Upper lobe of left lung (tissue), 6 donors: ENCODE results near the gene ZDHHC20. TPM values are rescaled to one million over a fixed set of nuclear protein-coding genes. Genes with fewer than 3 reads are reported as not detected.
A peak's percentile ranks its signal among the peaks of the same experiment; 100 is the strongest.

Source experiments
- ATAC-seq, 2 donors: fragments of 200-7000 bp; cut with Tn5 transposase; one replicate each; pipeline ENCODE4 v1.9.1; 2022; ENCODE audit warnings: mild to moderate bottlenecking in 2 of 2, moderate library complexity in 2 of 2; ENCODE audit not compliant: low FRiP score in 2 of 2
- DNase-seq, 2 donors: peaks; one replicate each; pipeline ENCODE4 v3.0.0-alpha.2; 2019 to 2020
- H3K27ac ChIP-seq, 4 donors: fragments of 200-600 bp; sonication (generic); one replicate each; pipeline ENCODE4 v1.5.1; 2016 to 2019
- H3K27me3 ChIP-seq, 4 donors: fragments of 200-600 bp; sonication (generic); one replicate each; pipeline ENCODE4 v1.5.1; 2017 to 2019
- H3K36me3 ChIP-seq, 4 donors: fragments of 200-600 bp; sonication (generic); one replicate each; pipeline ENCODE4 v1.5.1; 2016 to 2019
- H3K4me1 ChIP-seq, 4 donors: fragments of 200-600 bp; sonication (generic); one replicate each; pipeline ENCODE4 v1.5.1; 2018 to 2019
- H3K4me3 ChIP-seq, 4 donors: fragments of 200-600 bp; sonication (generic); one replicate each; pipeline ENCODE4 v1.5.1; 2017 to 2019; ENCODE audit warnings: mild to moderate bottlenecking in 2 of 4, moderate library complexity in 1 of 4
- H3K9me3 ChIP-seq, 4 donors: fragments of 200-600 bp; sonication (generic); one replicate each; pipeline ENCODE4 v1.5.1; 2018 to 2019
- EP300 ChIP-seq, 4 donors: sonication (generic); formaldehyde crosslinking; IDR thresholded peaks; one replicate each; pipeline ENCODE4 v1.5.1; 2017; ENCODE audit warnings: antibody characterized with exemption in 4 of 4, control low read depth in 2 of 4
- POLR2A ChIP-seq, 4 donors: fragments of 450-650 bp; IDR thresholded peaks; one replicate each; pipeline ENCODE4 v1.5.1; 2016 to 2017; ENCODE audit warnings: antibody characterized with exemption in 4 of 4, mild to moderate bottlenecking in 2 of 4
- POLR2AphosphoS5 ChIP-seq, 2 donors: sonication (generic); formaldehyde crosslinking; IDR thresholded peaks; one replicate each; pipeline ENCODE4 v1.5.1; 2017; ENCODE audit warnings: antibody characterized with exemption in 2 of 2
- WGBS, 2 donors: methylation state at CpG; one replicate each; pipeline ENCODE4 v1.1.5; 2017 to 2018; 5-methylcytosine and 5-hydroxymethylcytosine counted together
- total RNA-seq, 6 donors: library from RNA; depleted of rRNA in 4 of 6; stranded (reverse); fragments of >200 nt in 4 of 6; gene quantifications; one replicate each; pipeline versions ENCODE4 v1.1.0 to v1.2.1, GENCODE V29; 2016 to 2021
- TF ChIP-seq, protein P1 (sequence below), 6 experiments: fragments of 450-650 bp in 4 of 6; fragments of 200-600 bp in 2 of 6; sonication (generic) in 2 of 6; IDR thresholded peaks; one replicate each; pipeline ENCODE4 v1.5.1; 2016 to 2019; ENCODE audit warnings: antibody characterized with exemption in 6 of 6
- donor health status: DM: no; HTN: no; CAD: no; lungs with moderate emphysema.
- donor health status: DM: no; HTN: yes; CAD: no; lungs with severe emphysema.

Gene ZDHHC20
- total RNA-seq, 6 donors from 2014 or later: 26.2 to 124 (median 72.0) TPM

DNA sequence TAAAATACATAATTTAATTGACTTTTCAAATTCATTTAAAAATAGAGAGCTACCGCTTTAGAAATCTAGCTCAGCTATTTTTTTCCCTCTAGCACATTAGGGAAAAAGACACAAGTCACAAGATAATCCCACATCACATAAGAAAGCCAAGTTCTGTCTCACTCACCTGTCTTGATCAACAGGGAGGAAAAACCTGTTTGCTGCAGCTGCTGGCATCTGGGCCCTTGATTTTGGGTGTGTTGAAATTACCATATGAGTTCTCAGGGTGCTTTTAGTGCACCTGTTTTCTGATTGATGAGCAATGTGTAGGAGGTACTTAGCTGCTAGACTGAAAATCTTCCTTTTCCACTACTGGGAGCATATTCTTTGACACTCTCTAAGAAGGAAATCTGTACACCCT, 53.8 kb downstream of the ZDHHC20 start:
- Histone ChIP-seq H3K36me3 (peaks cover 3 to 32% (median 11%) of the 10 kb centered on the region in 4 donors), H3K4me3 (no peak overlapping the region), H3K27me3 (no peaks in the 10 kb centered on the region), H3K27ac (no peak overlapping the region), H3K4me1 (no peaks in the 10 kb centered on the region), H3K9me3 (no peaks in the 10 kb centered on the region)
- TF ChIP-seq, protein P1, sequence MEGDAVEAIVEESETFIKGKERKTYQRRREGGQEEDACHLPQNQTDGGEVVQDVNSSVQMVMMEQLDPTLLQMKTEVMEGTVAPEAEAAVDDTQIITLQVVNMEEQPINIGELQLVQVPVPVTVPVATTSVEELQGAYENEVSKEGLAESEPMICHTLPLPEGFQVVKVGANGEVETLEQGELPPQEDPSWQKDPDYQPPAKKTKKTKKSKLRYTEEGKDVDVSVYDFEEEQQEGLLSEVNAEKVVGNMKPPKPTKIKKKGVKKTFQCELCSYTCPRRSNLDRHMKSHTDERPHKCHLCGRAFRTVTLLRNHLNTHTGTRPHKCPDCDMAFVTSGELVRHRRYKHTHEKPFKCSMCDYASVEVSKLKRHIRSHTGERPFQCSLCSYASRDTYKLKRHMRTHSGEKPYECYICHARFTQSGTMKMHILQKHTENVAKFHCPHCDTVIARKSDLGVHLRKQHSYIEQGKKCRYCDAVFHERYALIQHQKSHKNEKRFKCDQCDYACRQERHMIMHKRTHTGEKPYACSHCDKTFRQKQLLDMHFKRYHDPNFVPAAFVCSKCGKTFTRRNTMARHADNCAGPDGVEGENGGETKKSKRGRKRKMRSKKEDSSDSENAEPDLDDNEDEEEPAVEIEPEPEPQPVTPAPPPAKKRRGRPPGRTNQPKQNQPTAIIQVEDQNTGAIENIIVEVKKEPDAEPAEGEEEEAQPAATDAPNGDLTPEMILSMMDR (IDR thresholded peaks at IDR 0.05): no peak
- TF ChIP-seq POLR2A (IDR thresholded peaks at IDR 0.05) (no peak), POLR2AphosphoS5 (IDR thresholded peaks at IDR 0.05) (no peak), EP300 (IDR thresholded peaks at IDR 0.05) (no peak)
- ATAC-seq (no peak), DNase-seq (no peak)
- 98 to 100% methylated on average over 1 of the region's 1 CpG for WGBS, 2 donors

- Histone ChIP-seq H3K27me3 (no peaks in the 10 kb centered on the region), H3K27ac (no peak overlapping the region), H3K36me3 (peaks cover 0 to 36% (median 6%) of the 10 kb centered on the region in 4 donors), H3K4me1 (no peaks in the 10 kb centered on the region), H3K4me3 (no peak overlapping the region), H3K9me3 (no peaks in the 10 kb centered on the region)
- 82% methylated on average over 3 of the region's 3 CpGs for WGBS, 2 donors
- DNase-seq (no peak), ATAC-seq (no peak)
- TF ChIP-seq POLR2A (IDR thresholded peaks at IDR 0.05): no peak
- TF ChIP-seq EP300 (IDR thresholded peaks at IDR 0.05): no peak
Observed at GRCh38 chr13:21402586-21403307, 56.4 kb downstream of the ZDHHC20 start.

DNA sequence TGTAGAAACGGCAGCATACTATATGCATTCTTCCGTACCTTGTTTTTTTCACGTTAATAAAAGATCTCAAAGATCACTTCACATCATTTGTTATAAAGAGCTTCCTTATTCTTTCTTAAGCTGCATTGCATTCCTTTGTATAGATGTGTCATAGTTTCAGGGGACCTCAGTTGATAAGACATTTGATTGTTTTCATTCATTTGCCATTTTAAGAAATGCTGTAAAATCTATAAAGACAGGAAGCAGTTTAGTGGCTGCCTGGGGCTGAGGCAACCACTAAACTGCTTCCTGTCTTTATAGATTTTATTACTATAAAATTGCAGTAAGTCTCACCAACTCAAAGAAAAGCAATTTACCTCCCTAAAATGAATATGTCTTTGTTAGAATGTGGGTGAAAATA, 59.4 kb downstream of the ZDHHC20 start:
- TF ChIP-seq POLR2AphosphoS5 (IDR thresholded peaks at IDR 0.05): no peak
- TF ChIP-seq POLR2A (IDR thresholded peaks at IDR 0.05): no peak
- TF ChIP-seq EP300 (IDR thresholded peaks at IDR 0.05): no peak
- TF ChIP-seq, protein P1 (IDR thresholded peaks at IDR 0.05): no peak
- Histone ChIP-seq H3K27ac (peak overlapping the region in 1 of 4 donors; percentile 2), H3K36me3 (peaks cover 3 to 42% (median 6%) of the 10 kb centered on the region in 4 donors), H3K4me1 (no peaks in the 10 kb centered on the region), H3K4me3 (no peak overlapping the region), H3K27me3 (no peaks in the 10 kb centered on the region), H3K9me3 (no peaks in the 10 kb centered on the region)
- 70 to 74% methylated on average over 3 of the region's 3 CpGs for whole genome bisulfite sequencing, 2 donors
- DNase-seq: no peak
- ATAC-seq: no peak

DNA sequence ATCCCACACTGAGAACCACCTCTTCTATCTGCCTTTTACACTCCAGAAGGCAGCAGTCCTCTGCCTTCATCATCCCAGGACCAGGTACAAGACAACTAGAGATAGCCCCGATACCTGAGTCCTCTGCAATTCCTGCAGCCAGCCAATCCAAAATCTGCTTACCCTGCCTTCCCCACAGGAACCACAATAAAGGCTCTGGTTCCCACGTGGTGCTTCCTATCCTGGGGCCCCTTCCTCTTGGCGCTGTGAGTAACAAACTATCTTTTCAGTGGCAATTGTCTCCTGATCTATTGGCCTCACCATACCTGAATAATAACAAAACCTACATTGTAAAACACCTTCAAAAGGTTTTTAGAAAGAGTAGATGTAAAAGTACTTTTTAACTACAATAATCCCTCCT, 63.1 kb downstream of the ZDHHC20 start:
- H3K27ac ChIP-seq: no peak overlapping the region
- no peak overlapping the region for H3K4me3 ChIP-seq
- no peaks in the 10 kb centered on the region for H3K27me3 ChIP-seq
- WGBS, 2 donors: 59 to 63% methylated on average over 3 of the region's 3 CpGs
- peaks cover 3 to 56% (median 6%) of the 10 kb centered on the region in 4 donors for H3K36me3 ChIP-seq
- no peaks in the 10 kb centered on the region for H3K4me1 ChIP-seq
- TF ChIP-seq, protein P1 (IDR thresholded peaks at IDR 0.05): no peak
- no peak for TF ChIP-seq POLR2A (IDR thresholded peaks at IDR 0.05)
- TF ChIP-seq POLR2AphosphoS5 (IDR thresholded peaks at IDR 0.05): no peak
- TF ChIP-seq EP300 (IDR thresholded peaks at IDR 0.05): no peak
- H3K9me3 ChIP-seq: no peaks in the 10 kb centered on the region
- no peak for DNase-seq
- ATAC-seq: no peak

GRCh38 chr13:21389124-21389523, 70.0 kb downstream of the ZDHHC20 start:
- WGBS, 2 donors: 88 to 93% methylated on average over 2 of the region's 2 CpGs
- no peak for ATAC-seq
- Histone ChIP-seq H3K36me3 (peaks cover 4 to 86% (median 19%) of the 10 kb centered on the region in 4 donors), H3K4me1 (no peaks in the 10 kb centered on the region), H3K4me3 (no peak overlapping the region), H3K27ac (no peak overlapping the region), H3K27me3 (no peaks in the 10 kb centered on the region), H3K9me3 (no peaks in the 10 kb centered on the region)
- no peak for TF ChIP-seq POLR2A (IDR thresholded peaks at IDR 0.05)
- TF ChIP-seq EP300 (IDR thresholded peaks at IDR 0.05): no peak
- TF ChIP-seq POLR2AphosphoS5 (IDR thresholded peaks at IDR 0.05): no peak
- TF ChIP-seq, protein P1 (IDR thresholded peaks at IDR 0.05): no peak
- no peak for DNase-seq
